ENCODE measurements around the gene SEMA4A. TPM values are rescaled to one million over a fixed set of nuclear protein-coding genes. Genes with fewer than 3 reads are reported as not detected.

The SEMA4A gene
- total RNA-seq, 1 donor from 2014 or later = 49.3 TPM

Other genes starting within 250 kb of the SEMA4A start
- gene RIT1, start 242.2 kb upstream of the SEMA4A start, total RNA-seq = 29.8 TPM
- gene KHDC4, start 219.2 kb upstream of the SEMA4A start, total RNA-seq = 83.8 TPM
- gene RXFP4, start 211.9 kb upstream of the SEMA4A start, total RNA-seq = not detected
- gene ARHGEF2, start 175.0 kb upstream of the SEMA4A start, total RNA-seq = 104 TPM
- gene SSR2, start 132.6 kb upstream of the SEMA4A start, total RNA-seq = 189 TPM
- gene UBQLN4, start 99.8 kb upstream of the SEMA4A start, total RNA-seq = 40.0 TPM
- 47.5 TPM for gene LAMTOR2, start 98.8 kb upstream of the SEMA4A start, total RNA-seq
- gene RAB25, start 92.4 kb upstream of the SEMA4A start, total RNA-seq = 182 TPM
- gene MEX3A, start 71.1 kb upstream of the SEMA4A start, total RNA-seq = 1.2 TPM
- gene LMNA, start 38.9 kb upstream of the SEMA4A start, total RNA-seq = 444 TPM
- 24.7 TPM for gene SLC25A44, start 40.5 kb downstream of the SEMA4A start, total RNA-seq
- 59.3 TPM for gene PMF1, start 59.4 kb downstream of the SEMA4A start, total RNA-seq
- 2.2 TPM for gene BGLAP, start 88.6 kb downstream of the SEMA4A start, total RNA-seq
- 4.4 TPM for gene PAQR6, start 94.5 kb downstream of the SEMA4A start, total RNA-seq
- 77.5 TPM for gene SMG5, start 129.2 kb downstream of the SEMA4A start, total RNA-seq
- gene TMEM79, start 130.7 kb downstream of the SEMA4A start, total RNA-seq = 26.2 TPM
- 47.6 TPM for gene GLMP, start 142.1 kb downstream of the SEMA4A start, total RNA-seq
- gene VHLL, start 145.7 kb downstream of the SEMA4A start, total RNA-seq = not detected
- 209 TPM for gene CCT3, start 184.7 kb downstream of the SEMA4A start, total RNA-seq
- gene TSACC, start 184.9 kb downstream of the SEMA4A start, total RNA-seq = 2.2 TPM
- gene RHBG, start 215.6 kb downstream of the SEMA4A start, total RNA-seq = 2.8 TPM